ENCODE results near the gene TCOF1. TPM values are rescaled to one million over a fixed set of nuclear protein-coding genes. Genes with fewer than 3 reads are reported as not detected.
A peak's percentile ranks its signal among the peaks of the same experiment; 100 is the strongest.

TCOF1 gene
- total RNA-seq, 1 donor from 2014 or later: 65.3 TPM

DNA sequence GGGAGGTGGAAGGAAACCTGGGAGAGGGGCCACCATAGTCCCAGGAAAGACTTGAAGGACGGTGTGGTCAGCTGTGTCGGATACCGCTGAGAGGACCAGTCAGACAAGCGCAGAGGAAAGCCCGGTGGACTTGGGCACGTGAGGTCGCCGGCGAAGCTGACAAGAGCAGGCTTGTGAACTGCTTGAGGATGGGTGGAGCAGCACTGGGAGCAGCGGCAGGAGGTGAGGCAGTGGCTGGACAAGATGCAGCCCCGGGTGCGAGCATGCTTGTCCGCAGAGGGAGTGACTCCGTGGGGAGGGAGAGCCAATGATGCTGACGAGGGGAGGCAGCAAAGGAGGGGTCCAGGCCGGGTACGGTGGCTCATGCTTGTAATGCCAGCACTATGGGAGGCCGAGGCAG is 73.6 kb downstream of the TCOF1 start:
- H3K4me3 Mint-ChIP-seq: no peak overlapping the region
- peaks cover under 1% of the 10 kb centered on the region for H3K27me3 Mint-ChIP-seq
- DNase-seq (ENCODE audit: extremely low spot score, unreplicated experiment): no peak
- H3K27ac Mint-ChIP-seq: no peak overlapping the region
- peaks cover 12% of the 10 kb centered on the region for H3K4me1 Mint-ChIP-seq (ENCODE audit: unreplicated experiment)
- TF ChIP-seq CTCF (conservative IDR thresholded peaks at IDR 0.05): no peak
- no peaks in the 10 kb centered on the region for H3K9me3 Mint-ChIP-seq
- H3K36me3 Mint-ChIP-seq: no peaks in the 10 kb centered on the region

GRCh38 chr5:150431574-150431973 is 74.1 kb downstream of the TCOF1 start:
- no peak overlapping the region for H3K27ac Mint-ChIP-seq
- H3K27me3 Mint-ChIP-seq: peaks cover 3% of the 10 kb centered on the region
- no peaks in the 10 kb centered on the region for H3K9me3 Mint-ChIP-seq
- no peak for DNase-seq (ENCODE audit: extremely low spot score, unreplicated experiment)
- peaks cover 15% of the 10 kb centered on the region for H3K4me1 Mint-ChIP-seq (ENCODE audit: unreplicated experiment)
- no peaks in the 10 kb centered on the region for H3K36me3 Mint-ChIP-seq
- TF ChIP-seq CTCF (conservative IDR thresholded peaks at IDR 0.05): no peak
- H3K4me3 Mint-ChIP-seq: no peak overlapping the region

DNA sequence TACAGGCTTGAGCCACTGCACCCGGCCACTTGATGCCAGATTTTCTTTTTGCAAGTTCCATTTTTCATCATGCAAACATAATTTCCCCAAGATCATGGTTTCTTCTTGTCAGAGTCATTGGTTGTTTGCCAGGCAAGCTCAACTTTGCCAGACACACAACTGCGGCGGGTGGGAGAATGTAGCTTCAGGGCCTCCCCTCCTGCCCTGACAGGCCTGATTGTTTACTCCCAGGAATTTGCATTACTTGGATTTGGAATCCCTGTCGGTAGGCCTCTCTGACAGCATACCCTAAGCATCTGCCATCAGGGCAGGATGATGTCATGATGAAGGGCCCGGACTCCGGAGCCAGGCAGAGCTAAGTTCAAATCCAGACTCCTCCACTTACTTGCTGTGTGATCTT is 77.0 kb downstream of the TCOF1 start:
- Mint-ChIP-seq H3K27ac (no peak overlapping the region), H3K36me3 (no peaks in the 10 kb centered on the region), H3K4me1 (ENCODE audit: unreplicated experiment) (peaks cover 6% of the 10 kb centered on the region), H3K27me3 (peaks cover 3% of the 10 kb centered on the region), H3K4me3 (no peak overlapping the region), H3K9me3 (no peaks in the 10 kb centered on the region)
- no peak for DNase-seq (ENCODE audit: extremely low spot score, unreplicated experiment)
- TF ChIP-seq CTCF (conservative IDR thresholded peaks at IDR 0.05): no peak

- TF ChIP-seq CTCF (conservative IDR thresholded peaks at IDR 0.05): peak; percentile 95
Observed at GRCh38 chr5:150436141-150436680, 78.7 kb downstream of the TCOF1 start.

DNA sequence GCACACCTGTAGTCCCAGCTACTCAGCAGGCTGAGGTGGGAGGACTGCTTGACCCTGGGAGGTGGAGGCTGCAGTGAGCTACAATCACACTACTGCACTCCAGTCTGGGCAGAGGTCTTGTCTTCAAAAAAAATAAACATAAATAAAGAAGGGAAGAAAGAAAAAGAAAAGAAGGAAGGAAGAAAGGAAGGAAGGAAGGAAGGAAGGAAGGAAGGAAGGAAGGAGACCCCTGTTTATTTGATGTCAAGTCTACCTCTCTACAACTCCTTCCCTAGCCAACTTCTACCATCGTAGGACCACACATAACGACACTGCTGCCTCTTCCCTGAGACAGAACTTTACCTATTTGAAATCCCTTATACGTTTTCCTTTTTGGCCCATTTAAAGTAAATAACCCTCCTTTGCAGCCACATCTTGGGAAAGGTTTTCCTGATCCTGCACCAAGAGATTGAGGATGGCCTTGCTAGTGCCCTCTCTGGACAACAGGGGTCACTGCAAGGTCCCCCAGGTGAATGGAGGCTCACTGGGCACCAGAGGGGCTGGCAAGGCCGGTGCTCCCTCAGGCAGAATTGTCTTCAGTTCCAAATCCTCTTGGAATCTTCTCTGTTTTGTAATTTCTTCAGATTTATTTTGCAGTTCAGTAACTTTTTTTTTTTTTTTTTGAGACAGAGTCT is 81.5 kb downstream of the TCOF1 start:
- DNase-seq (ENCODE audit: extremely low spot score, unreplicated experiment): no peak
- H3K27me3 Mint-ChIP-seq: peaks cover 3% of the 10 kb centered on the region
- H3K36me3 Mint-ChIP-seq: peaks cover 12% of the 10 kb centered on the region
- no peak overlapping the region for H3K4me3 Mint-ChIP-seq
- H3K9me3 Mint-ChIP-seq: no peaks in the 10 kb centered on the region
- TF ChIP-seq CTCF (conservative IDR thresholded peaks at IDR 0.05): peak; percentile 69
- H3K4me1 Mint-ChIP-seq (ENCODE audit: unreplicated experiment): peaks cover 6% of the 10 kb centered on the region
- no peak overlapping the region for H3K27ac Mint-ChIP-seq

More at GRCh38 chr5:150436141-150436680, 78.7 kb downstream of the TCOF1 start:
- no peaks in the 10 kb centered on the region for H3K36me3 Mint-ChIP-seq
- peak overlapping the region; percentile 27 for H3K27ac Mint-ChIP-seq
- peaks cover 3% of the 10 kb centered on the region for H3K27me3 Mint-ChIP-seq
- no peak overlapping the region for H3K4me3 Mint-ChIP-seq
- peaks cover 6% of the 10 kb centered on the region for H3K4me1 Mint-ChIP-seq (ENCODE audit: unreplicated experiment)
- no peaks in the 10 kb centered on the region for H3K9me3 Mint-ChIP-seq
- peak; percentile 87 for DNase-seq (ENCODE audit: extremely low spot score, unreplicated experiment)

Data from type B pancreatic cell (in vitro differentiated cells).